HL-60/S4 (cell line): ENCODE results near the gene SLX4IP.

Experiments
- in situ Hi-C: fragments of 300-500 bp; cut with MboI; formaldehyde crosslinking; loops from 2 replicates; pipeline ENCODE4 v1.14.3; 2022; ENCODE audit warnings: low sequenced_read_pairs

SLX4IP gene

GRCh38 chr20:10489853-10490252 is 54.7 kb downstream of the SLX4IP start:
- in situ Hi-C loops = no loop called here

DNA sequence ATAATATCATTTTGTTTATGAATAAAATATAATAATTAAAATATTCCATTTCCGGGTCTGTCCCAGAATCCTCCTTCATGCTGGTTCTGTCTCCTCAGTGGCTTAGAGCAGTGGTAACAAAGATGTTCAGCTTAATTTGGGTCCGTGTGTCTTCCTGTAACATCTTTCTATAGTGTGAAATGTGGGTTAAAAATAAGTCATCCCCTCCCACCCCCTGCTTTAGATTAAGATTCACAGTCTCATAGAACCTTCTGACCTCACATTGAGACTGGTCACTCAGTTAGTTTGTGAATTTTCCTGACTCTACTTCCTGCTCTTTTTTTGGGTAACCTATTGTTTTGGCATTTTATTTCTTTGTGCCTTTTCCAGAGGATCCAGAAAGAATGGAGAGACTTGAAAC is 55.2 kb downstream of the SLX4IP start:
- in situ Hi-C loops = no loop called here

- in situ Hi-C loops = no loop called here
Measured at GRCh38 chr20:10490706-10491105, 55.6 kb downstream of the SLX4IP start.

GRCh38 chr20:10492065-10492464 is 57.0 kb downstream of the SLX4IP start:
- in situ Hi-C loops = no loop called here

DNA sequence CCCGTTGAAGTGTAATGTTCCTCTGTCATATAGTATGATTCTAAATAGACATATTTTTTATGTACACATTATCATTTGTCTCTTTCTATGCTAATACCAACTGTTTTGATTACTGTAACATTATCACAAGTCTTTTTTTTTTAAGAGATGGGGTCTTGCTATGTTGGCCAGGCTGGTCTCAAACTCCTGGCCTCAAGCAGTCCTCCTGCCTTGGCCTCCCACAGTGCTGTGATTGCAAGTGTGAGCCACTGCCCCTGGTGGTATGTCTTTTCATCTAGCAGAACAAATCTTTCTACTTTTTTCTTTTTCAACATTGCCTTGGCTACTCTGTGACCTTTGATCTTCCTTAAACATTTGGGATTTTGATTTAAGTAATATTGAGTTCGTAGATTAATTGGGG is 57.7 kb downstream of the SLX4IP start:
- in situ Hi-C loops = no loop called here

DNA sequence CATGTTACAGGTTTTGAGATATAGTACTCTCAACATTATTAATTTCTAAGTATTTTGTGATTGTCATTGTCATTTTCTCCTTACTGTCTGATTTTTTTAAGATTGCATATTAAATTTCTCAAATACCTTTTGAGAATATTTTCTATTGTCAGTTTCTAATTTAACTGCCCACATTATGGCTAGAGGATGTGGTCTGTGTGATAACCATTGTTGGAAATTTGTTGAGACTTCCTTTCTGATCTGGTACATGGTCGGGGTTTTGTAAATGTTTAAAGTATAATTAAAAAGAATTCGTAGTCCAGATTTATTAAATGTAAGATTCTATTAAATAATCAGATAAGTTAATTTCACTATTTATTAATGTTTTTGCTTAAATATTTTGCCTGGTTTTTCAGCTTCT is 60.1 kb downstream of the SLX4IP start:
- in situ Hi-C loops = no loop called here

DNA sequence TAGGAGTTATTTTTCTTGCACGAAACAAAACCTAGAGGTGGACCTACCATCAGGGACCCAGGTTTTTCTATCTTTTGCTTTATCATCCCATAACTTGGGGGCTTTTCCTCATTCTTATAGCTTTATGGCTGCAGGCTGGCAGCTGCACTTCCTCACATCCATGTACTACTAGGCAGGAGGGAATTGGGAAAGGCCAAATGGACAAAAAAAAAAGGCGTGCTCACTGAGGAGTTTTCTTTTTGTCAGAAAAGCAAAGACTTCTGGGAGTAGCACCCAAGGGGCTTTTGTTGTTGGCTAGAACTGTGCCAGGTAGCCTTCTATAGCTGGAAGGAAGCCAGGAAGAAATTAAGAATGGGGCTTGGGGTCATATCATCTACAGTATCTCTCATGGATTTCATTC is 61.4 kb downstream of the SLX4IP start:
- in situ Hi-C loops = no loop called here

DNA sequence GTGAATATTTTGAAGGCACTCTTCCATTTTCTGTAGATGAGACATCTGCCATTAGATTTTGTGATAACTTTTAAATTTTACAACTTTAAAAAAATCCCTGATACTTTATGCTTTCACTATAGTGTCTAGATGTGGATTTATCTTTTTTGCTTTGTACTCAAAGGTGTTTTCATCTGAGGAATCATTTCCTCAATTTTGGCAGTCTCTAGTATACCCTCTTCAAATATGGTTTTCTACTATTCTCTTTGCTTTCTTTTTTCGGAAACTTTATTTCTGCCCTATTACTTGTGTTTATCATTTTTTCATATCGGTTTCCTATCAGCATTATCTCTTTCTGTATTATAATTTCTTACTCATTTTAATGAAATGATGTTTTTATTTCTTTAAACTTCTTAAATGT is 62.2 kb downstream of the SLX4IP start:
- in situ Hi-C loops = no loop called here

- in situ Hi-C loops = no loop called here
Measured at GRCh38 chr20:10497791-10498190, 62.7 kb downstream of the SLX4IP start.

DNA sequence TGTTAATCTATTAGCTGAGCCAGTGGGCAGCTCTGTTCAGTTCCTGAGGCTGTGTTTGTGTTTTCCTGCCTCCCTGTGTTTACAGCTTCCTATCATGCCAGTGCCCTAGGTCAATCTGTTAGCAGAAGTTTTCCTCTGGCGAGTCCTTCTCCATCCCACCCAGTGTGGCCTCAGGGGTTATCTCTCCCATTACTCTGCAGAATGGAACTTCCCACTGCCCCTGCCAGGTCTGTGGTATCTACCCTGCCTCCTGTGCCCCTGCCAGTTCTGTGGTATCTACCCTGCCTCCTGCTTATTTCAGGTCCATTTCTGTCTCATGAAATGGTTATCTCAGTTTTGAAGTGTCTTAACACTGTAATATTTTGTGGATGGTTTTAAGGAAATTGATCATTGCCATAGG is 63.1 kb downstream of the SLX4IP start:
- in situ Hi-C loops = no loop called here

DNA sequence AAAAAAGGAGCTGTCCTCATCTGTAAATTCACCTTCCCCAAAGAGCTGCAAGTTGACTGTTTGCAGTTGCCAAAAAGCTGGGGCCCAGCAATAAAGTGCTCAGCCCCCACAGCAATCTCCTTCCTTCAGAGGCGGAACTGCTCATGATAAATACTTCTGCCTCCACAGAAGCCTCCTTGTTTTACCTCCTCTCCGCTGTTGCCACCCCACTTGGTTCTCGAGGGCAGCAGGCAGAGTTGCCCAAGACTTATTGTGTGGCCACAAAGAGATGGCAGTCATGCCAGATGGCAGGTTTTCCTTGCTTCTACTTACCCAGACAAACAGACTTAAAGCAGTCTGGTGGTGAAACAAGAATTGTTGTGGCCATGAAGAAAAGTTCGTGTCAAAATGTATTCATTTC is 66.3 kb downstream of the SLX4IP start:
- in situ Hi-C loops = no loop called here

- in situ Hi-C loops = no loop called here
Measured at GRCh38 chr20:10502098-10502526, 67.0 kb downstream of the SLX4IP start.

DNA sequence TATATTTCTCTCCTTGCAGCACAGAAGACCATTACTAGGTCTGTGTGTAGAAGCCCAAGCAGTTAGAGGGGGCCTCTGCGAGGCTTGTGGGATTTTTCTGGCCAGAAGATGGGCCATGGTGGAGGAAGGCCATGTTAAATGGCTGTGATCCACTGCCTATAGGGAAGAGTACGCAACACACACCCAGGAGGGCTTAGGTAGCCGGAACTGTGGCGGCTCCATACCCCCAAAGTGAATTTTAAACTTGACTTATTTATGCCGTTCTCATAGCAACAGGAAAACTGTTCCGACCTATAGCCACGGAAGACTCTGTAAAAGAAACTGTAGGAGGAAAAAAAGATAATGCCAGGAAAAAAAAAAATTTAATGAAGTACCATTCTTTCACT is 69.5 kb downstream of the SLX4IP start:
- in situ Hi-C loops = no loop called here

DNA sequence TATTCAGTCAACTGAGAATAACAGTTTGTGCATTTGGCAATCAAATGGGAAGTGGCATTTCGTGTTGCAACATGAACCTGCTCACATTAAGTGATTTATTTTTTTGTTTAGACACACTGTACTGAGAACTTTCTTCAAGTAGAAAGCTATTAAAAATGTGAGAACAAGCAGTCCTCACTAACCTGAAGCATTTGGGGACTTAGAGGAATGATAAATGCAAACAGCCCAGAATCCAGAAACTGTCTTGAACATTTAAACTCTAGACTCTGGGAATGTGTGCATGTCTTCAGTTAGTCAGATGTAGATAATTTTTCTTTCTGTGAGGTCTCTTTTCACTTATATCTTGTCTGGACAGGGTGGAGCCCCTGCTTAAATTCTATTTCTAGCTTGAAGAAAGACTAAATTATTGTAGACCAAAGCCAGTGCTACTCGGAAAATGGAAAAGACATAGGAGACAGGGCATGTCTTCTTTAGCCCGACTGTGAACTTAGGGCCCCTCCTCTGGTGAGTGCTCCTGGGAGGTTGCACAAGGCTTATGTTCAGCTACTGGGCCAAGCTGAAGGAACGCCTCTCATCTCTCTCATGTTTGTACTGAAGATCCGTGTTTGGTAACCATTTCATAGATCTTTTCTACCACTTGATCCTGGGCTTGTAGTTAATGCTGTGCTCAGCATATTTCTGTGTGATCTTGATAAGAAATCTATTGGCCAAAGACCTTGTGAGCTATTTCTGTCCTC is 70.1 kb downstream of the SLX4IP start:
- in situ Hi-C loops = no loop called here

- in situ Hi-C loops = no loop called here
Measured at GRCh38 chr20:10505827-10506226, 70.7 kb downstream of the SLX4IP start.

GRCh38 chr20:10507052-10507451 is 71.9 kb downstream of the SLX4IP start:
- in situ Hi-C loops = no loop called here

- in situ Hi-C loops = no loop called here
Measured at GRCh38 chr20:10508060-10508459, 73.0 kb downstream of the SLX4IP start.

DNA sequence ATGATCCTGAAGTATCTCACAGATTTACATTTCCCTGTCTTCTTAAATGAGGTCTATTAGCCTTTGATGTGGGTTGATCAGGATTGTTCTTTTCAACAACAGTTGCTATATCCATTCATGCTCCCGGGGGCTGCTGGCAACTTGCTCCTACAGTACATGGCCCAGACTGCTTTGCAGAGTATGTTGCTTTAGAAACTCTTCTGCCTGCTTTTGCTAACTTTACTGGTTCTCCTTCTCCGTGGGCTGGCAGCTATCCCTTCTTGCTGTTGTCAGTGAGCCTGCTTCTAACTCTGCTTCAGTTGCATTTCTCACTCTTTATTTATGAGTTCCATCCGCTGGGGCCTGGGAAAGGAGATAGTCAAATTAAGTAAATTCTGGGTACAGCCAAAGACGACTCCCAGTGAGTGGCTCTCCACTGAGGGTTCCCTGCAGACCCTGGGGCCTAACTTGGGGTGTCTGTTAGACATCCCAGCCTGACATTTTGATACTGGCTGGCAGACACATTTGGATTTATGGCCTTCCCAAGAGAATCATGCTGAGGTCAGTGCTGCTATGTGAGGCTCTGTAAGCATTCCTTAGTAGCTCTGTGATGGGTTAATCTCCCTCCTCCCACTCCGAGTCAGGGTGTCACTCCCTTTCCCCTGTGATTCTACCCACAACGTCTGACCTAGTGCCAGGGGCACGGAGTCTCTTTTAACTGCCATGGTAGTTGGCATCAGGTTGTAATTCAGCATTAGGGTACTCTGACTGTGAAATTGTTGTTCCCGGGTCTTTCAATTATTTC is 73.6 kb downstream of the SLX4IP start:
- in situ Hi-C loops = no loop called here

GRCh38 chr20:10509376-10509775 is 74.3 kb downstream of the SLX4IP start:
- in situ Hi-C loops = no loop called here

DNA sequence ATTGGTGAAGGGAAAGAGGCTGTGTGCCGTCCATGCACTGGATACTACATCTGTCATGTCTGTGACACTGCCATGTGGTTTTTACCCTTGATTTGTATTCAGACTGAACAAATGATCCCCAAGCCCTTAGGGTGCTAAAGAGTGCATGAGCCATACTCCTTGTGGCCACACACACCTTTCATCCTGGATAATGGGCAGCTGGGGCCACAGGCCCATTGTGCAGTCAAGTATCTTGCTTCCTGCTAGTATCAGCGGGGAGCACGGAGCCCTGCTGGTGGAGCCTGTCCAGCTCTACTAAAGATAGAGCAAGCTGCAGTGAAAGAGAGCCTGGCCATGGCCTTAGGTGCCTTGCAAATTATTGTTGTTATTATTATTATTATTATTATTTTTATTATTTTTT is 75.1 kb downstream of the SLX4IP start:
- in situ Hi-C loops = no loop called here

GRCh38 chr20:10511170-10511508 is 76.0 kb downstream of the SLX4IP start:
- in situ Hi-C loops = no loop called here

GRCh38 chr20:10511509-10512251 is 76.6 kb downstream of the SLX4IP start:
- in situ Hi-C loops = no loop called here
